Neural progenitor cell (in vitro differentiated cells): ENCODE data around the gene PP2D1.

Experiments used
- CTCF ChIP-seq: fragments of 200-600 bp; sonication (generic); IDR thresholded peaks from 2 replicates; pipeline ENCODE4 v1.5.1; 2017; ENCODE audit warnings: antibody characterized with exemption, mild to moderate bottlenecking
- EZH2 ChIP-seq: fragments of 200-600 bp; sonication (generic); IDR thresholded peaks from 2 replicates; pipeline ENCODE4 v1.6.1; 2017; ENCODE audit warnings: antibody characterized with exemption, mild to moderate bottlenecking, moderate library complexity

- TF ChIP-seq CTCF = no peak
- TF ChIP-seq EZH2 = no peak
Observed at GRCh38 chr3:20043396-20043795, 31.3 kb upstream of the PP2D1 start.
